Right atrium auricular region (tissue), 2 donors: ENCODE measurements around the gene GDPD4. TPM values are rescaled to one million over a fixed set of nuclear protein-coding genes. Genes with fewer than 3 reads are reported as not detected.

ENCODE experiments used
- DNase-seq: peaks from one replicate; pipeline ENCODE4 v3.0.0-alpha.2; 2019; ENCODE audit warnings: low spot score
- H3K27ac ChIP-seq, 2 donors: fragments of 200-600 bp; sonication (generic); 1 replicate in 1 of 2; 2 replicates in 1 of 2; pipeline ENCODE4 v1.5.1; 2016 to 2019
- H3K27me3 ChIP-seq, 2 donors: fragments of 200-600 bp; sonication (generic); one replicate each; pipeline versions ENCODE4 v1.5.1 to v1.6.0; 2017 to 2019
- H3K36me3 ChIP-seq: fragments of 200-600 bp; sonication (generic); one replicate; pipeline ENCODE4 v1.5.1; 2016
- H3K4me1 ChIP-seq, 2 donors: fragments of 200-600 bp; sonication (generic); one replicate each; pipeline versions ENCODE4 v1.5.1 to v1.6.0; 2017 to 2019
- H3K4me3 ChIP-seq, 2 donors: fragments of 200-600 bp; sonication (generic); 1 replicate in 1 of 2; 2 replicates in 1 of 2; pipeline ENCODE4 v1.5.1; 2017 to 2019; ENCODE audit warnings: mild to moderate bottlenecking in 1 of 2, moderate library complexity in 1 of 2
- H3K9me3 ChIP-seq, 2 donors: fragments of 200-600 bp; sonication (generic); one replicate each; pipeline ENCODE4 v1.5.1; 2019
- CTCF ChIP-seq, 2 donors: fragments of 200-600 bp; sonication (generic); IDR thresholded peaks; one replicate each; pipeline ENCODE4 v1.5.1; 2019; ENCODE audit warnings: antibody characterized with exemption in 2 of 2
- total RNA-seq, 2 donors: library from RNA; depleted of rRNA; stranded (reverse); fragments of >200 nt; gene quantifications; one replicate each; pipeline ENCODE4 v1.1.0, GENCODE V29; 2016

The GDPD4 gene
- total RNA-seq, 2 donors from 2014 or later, result not detected

DNA sequence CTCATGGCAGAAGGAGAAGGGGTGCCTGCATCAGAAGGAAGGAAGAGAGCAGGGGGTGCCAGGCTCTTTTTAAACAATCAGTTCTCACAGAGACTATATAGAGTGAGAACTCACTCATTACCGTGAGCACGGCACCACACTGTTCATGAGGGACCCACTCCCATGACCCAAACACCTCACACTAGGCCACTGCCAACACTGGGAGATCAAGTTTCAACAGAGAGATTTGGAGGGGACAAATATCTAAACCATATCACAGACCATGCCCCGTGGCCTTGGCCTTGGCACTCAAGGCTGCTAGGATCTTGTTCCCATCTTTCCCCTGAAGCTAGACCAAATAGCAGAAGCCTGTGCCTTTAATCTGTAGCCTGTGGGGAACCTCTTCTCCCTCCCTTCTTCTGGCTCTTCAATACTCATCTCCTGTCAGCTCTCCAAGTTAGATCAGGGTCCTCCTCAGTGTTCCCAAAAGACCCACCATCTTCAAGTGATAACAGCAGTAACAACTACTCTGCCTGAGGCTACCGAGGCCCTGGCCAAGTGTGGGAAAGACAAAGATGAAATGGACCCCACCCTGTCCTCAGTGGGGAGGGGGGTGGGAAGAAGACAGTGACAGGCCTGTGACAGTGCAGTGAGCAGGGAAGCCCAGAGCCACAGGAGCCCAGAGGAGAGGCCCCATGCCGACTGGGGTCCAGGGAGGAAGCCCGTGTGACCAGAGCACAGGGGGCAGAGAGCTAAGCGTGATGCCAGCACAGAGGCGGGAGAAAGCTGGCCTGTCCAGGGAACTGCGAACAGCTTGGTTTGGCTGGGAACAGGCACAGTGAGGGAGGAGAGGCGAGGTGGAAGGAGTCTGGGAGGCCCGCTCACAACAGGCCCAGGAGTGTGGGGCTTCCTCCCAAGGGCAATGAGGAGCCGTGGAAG lies 100.9 kb downstream of the GDPD4 start:
- Histone ChIP-seq H3K27ac (no peak overlapping the region), H3K4me1 (no peaks in the 10 kb centered on the region), H3K27me3 (no peaks in the 10 kb centered on the region), H3K9me3 (no peaks in the 10 kb centered on the region), H3K36me3 (no peaks in the 10 kb centered on the region), H3K4me3 (no peak overlapping the region)
- DNase-seq, result no peak
- TF ChIP-seq CTCF (IDR thresholded peaks at IDR 0.05), result no peak

- Histone ChIP-seq H3K9me3 (no peaks in the 10 kb centered on the region), H3K4me1 (no peaks in the 10 kb centered on the region), H3K27me3 (no peaks in the 10 kb centered on the region), H3K27ac (no peak overlapping the region), H3K36me3 (no peaks in the 10 kb centered on the region), H3K4me3 (no peak overlapping the region)
- TF ChIP-seq CTCF (IDR thresholded peaks at IDR 0.05), result no peak
- no peak for DNase-seq
Measured at GRCh38 chr11:77199137-77199745, 102.2 kb downstream of the GDPD4 start.

GRCh38 chr11:77198440-77198849 lies 103.0 kb downstream of the GDPD4 start:
- H3K27me3 ChIP-seq, result no peaks in the 10 kb centered on the region
- H3K27ac ChIP-seq, result no peak overlapping the region
- DNase-seq, result no peak
- no peak overlapping the region for H3K4me3 ChIP-seq
- H3K4me1 ChIP-seq, result no peaks in the 10 kb centered on the region
- H3K36me3 ChIP-seq, result no peaks in the 10 kb centered on the region
- TF ChIP-seq CTCF (IDR thresholded peaks at IDR 0.05), result no peak
- no peaks in the 10 kb centered on the region for H3K9me3 ChIP-seq

GRCh38 chr11:77197626-77198320 lies 103.7 kb downstream of the GDPD4 start:
- Histone ChIP-seq H3K4me3 (no peak overlapping the region), H3K9me3 (no peaks in the 10 kb centered on the region), H3K4me1 (no peaks in the 10 kb centered on the region), H3K27me3 (no peaks in the 10 kb centered on the region), H3K36me3 (no peaks in the 10 kb centered on the region), H3K27ac (no peak overlapping the region)
- no peak for TF ChIP-seq CTCF (IDR thresholded peaks at IDR 0.05)
- no peak for DNase-seq

DNA sequence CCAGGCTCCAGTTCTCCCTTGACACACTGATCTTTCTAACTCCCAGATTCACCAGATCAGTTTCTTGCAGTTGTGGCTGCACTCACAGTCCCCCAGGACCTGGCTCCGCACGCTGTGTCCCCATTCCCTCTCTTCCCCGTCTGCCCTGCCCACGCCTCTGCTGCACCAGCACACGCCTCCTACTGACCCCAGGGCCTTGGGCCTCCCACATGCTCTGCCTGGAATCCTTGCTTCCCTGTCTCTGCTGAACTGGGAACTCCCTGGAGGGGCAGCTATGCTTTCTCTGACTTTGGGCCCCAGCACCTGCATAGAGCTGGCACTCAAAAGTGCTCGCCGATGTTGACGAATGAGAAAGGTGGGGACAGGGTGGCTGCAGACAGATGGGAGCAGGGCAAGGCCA lies 104.5 kb downstream of the GDPD4 start:
- Histone ChIP-seq H3K27me3 (no peaks in the 10 kb centered on the region), H3K4me1 (no peaks in the 10 kb centered on the region), H3K36me3 (no peaks in the 10 kb centered on the region), H3K27ac (no peak overlapping the region), H3K9me3 (no peaks in the 10 kb centered on the region), H3K4me3 (no peak overlapping the region)
- TF ChIP-seq CTCF (IDR thresholded peaks at IDR 0.05), result no peak
- no peak for DNase-seq
